Large intestine (tissue), 3 donors: ENCODE measurements around the gene SUSD6. TPM values are rescaled to one million over a fixed set of nuclear protein-coding genes. Genes with fewer than 3 reads are reported as not detected.

Experiments
- DNase-seq, 2 donors: peaks; one replicate each; pipeline versions ENCODE4 v3.0.0 to v3.0.0-alpha.2; 2013
- H3K27ac ChIP-seq: one replicate; pipeline ENCODE4 v1.5.1; 2013; ENCODE audit warnings: low read length
- H3K27me3 ChIP-seq: 2 replicates; pipeline ENCODE4 v1.6.1; 2013; ENCODE audit warnings: low read length; ENCODE audit not compliant: control insufficient read depth, insufficient read depth
- H3K36me3 ChIP-seq: 2 replicates; pipeline ENCODE4 v1.6.1; 2013; ENCODE audit warnings: low read length; ENCODE audit not compliant: control insufficient read depth, insufficient read depth
- H3K4me1 ChIP-seq: one replicate; pipeline ENCODE4 v1.6.1; 2013; ENCODE audit warnings: low read length; ENCODE audit not compliant: control insufficient read depth, insufficient read depth
- H3K4me3 ChIP-seq: one replicate; pipeline ENCODE4 v1.5.1; 2013; ENCODE audit warnings: low read length
- H3K9me3 ChIP-seq: one replicate; pipeline ENCODE4 v1.6.1; 2013; ENCODE audit warnings: mild to moderate bottlenecking, low read depth, low read length, moderate library complexity; ENCODE audit not compliant: control insufficient read depth
- WGBS: methylation state at CpG from one replicate; pipeline ENCODE4 v1.1.5; 2013; ENCODE audit warnings: low lambda C conversion rate; ENCODE audit not compliant: insufficient coverage; 5-methylcytosine and 5-hydroxymethylcytosine counted together
- polyA plus RNA-seq: library from polyadenylated mRNA; unstranded; fragments of 120-200 nt; gene quantifications from one replicate; pipeline ENCODE4 v1.2.1, GENCODE V29; 2013

Gene SUSD6
- polyA plus RNA-seq, 1 donor: 40.4 TPM

GRCh38 chr14:69662636-69663299 is 51.4 kb downstream of the SUSD6 start:
- H3K27me3 ChIP-seq: no peaks in the 10 kb centered on the region
- WGBS: 100% methylated on average over 1 of the region's 1 CpG
- DNase-seq: no peak
- H3K36me3 ChIP-seq: peaks cover 15% of the 10 kb centered on the region
- no peak overlapping the region for H3K4me3 ChIP-seq
- H3K9me3 ChIP-seq: no peaks in the 10 kb centered on the region
- peaks cover 67% of the 10 kb centered on the region for H3K4me1 ChIP-seq
- H3K27ac ChIP-seq: peak overlapping the region; percentile 32

GRCh38 chr14:69663300-69663643 is 51.9 kb downstream of the SUSD6 start:
- Histone ChIP-seq H3K27ac (no peak overlapping the region), H3K9me3 (no peaks in the 10 kb centered on the region), H3K27me3 (no peaks in the 10 kb centered on the region), H3K4me3 (no peak overlapping the region), H3K36me3 (peaks cover 15% of the 10 kb centered on the region), H3K4me1 (peaks cover 64% of the 10 kb centered on the region)
- no peak for DNase-seq
- no CpG with 5 or more reads among the region's 3 CpGs for WGBS

GRCh38 chr14:69664265-69664664 is 52.9 kb downstream of the SUSD6 start:
- no peak overlapping the region for H3K4me3 ChIP-seq
- no peaks in the 10 kb centered on the region for H3K27me3 ChIP-seq
- peak in 1 of 2 donors; percentile 54 for DNase-seq
- peak overlapping the region; percentile 54 for H3K27ac ChIP-seq
- no peaks in the 10 kb centered on the region for H3K9me3 ChIP-seq
- peaks cover 14% of the 10 kb centered on the region for H3K36me3 ChIP-seq
- no CpG with 5 or more reads among the region's 4 CpGs for WGBS
- peaks cover 54% of the 10 kb centered on the region for H3K4me1 ChIP-seq

- no CpG with 5 or more reads among the region's 7 CpGs for WGBS
- H3K4me3 ChIP-seq: no peak overlapping the region
- peaks cover 9% of the 10 kb centered on the region for H3K36me3 ChIP-seq
- H3K27ac ChIP-seq: peak overlapping the region; percentile 54
- peak in 1 of 2 donors; percentile 61 for DNase-seq
- H3K9me3 ChIP-seq: no peaks in the 10 kb centered on the region
- no peaks in the 10 kb centered on the region for H3K27me3 ChIP-seq
- peaks cover 53% of the 10 kb centered on the region for H3K4me1 ChIP-seq
These were observed 53.6 kb downstream of the SUSD6 start for GRCh38 chr14:69664865-69665526.

GRCh38 chr14:69665631-69666030 is 54.2 kb downstream of the SUSD6 start:
- peaks cover 4% of the 10 kb centered on the region for H3K36me3 ChIP-seq
- peak in 1 of 2 donors; percentile 13 for DNase-seq
- no CpG with 5 or more reads among the region's 1 CpG for WGBS
- H3K27ac ChIP-seq: no peak overlapping the region
- H3K27me3 ChIP-seq: no peaks in the 10 kb centered on the region
- H3K9me3 ChIP-seq: no peaks in the 10 kb centered on the region
- peaks cover 51% of the 10 kb centered on the region for H3K4me1 ChIP-seq
- no peak overlapping the region for H3K4me3 ChIP-seq

GRCh38 chr14:69666112-69666511 is 54.7 kb downstream of the SUSD6 start:
- H3K36me3 ChIP-seq: peaks cover 2% of the 10 kb centered on the region
- no peak overlapping the region for H3K4me3 ChIP-seq
- no peaks in the 10 kb centered on the region for H3K9me3 ChIP-seq
- no peak for DNase-seq
- H3K27me3 ChIP-seq: no peaks in the 10 kb centered on the region
- H3K4me1 ChIP-seq: peaks cover 47% of the 10 kb centered on the region
- no peak overlapping the region for H3K27ac ChIP-seq
- WGBS: no CpG with 5 or more reads among the region's 3 CpGs

- H3K4me1 ChIP-seq: peaks cover 46% of the 10 kb centered on the region
- H3K27ac ChIP-seq: peak overlapping the region; percentile 3
- no peak overlapping the region for H3K4me3 ChIP-seq
- peaks cover 2% of the 10 kb centered on the region for H3K36me3 ChIP-seq
- no CpG with 5 or more reads among the region's 2 CpGs for WGBS
- H3K27me3 ChIP-seq: no peaks in the 10 kb centered on the region
- H3K9me3 ChIP-seq: no peaks in the 10 kb centered on the region
- DNase-seq: no peak
These were observed 55.4 kb downstream of the SUSD6 start for GRCh38 chr14:69666690-69667211.

DNA sequence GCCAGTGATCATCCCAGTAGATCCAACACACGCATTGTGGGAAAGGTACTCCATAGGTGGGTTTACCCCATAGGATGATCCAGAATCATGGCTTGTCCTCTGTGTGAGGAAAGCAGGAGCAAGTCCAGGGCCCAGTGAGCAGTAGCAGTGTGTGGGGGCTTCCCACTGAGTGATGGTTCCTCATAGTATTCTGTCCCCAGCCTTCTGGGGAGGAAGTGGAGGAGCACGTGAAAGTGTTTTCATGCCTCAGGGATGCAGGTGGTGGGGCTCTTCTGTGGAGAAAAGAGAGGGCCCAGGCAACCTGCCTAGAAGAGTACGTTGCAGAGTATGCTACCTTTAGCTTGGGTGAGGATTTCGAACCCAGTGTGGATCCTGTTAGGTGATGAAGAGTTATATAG is 56.5 kb downstream of the SUSD6 start:
- Histone ChIP-seq H3K9me3 (no peaks in the 10 kb centered on the region), H3K27ac (no peak overlapping the region), H3K27me3 (no peaks in the 10 kb centered on the region), H3K4me3 (no peak overlapping the region), H3K4me1 (peaks cover 38% of the 10 kb centered on the region), H3K36me3 (peaks cover 2% of the 10 kb centered on the region)
- WGBS: no CpG with 5 or more reads among the region's 4 CpGs
- DNase-seq: no peak

GRCh38 chr14:69669375-69669774 is 58.0 kb downstream of the SUSD6 start:
- Histone ChIP-seq H3K9me3 (no peaks in the 10 kb centered on the region), H3K36me3 (peaks cover 3% of the 10 kb centered on the region), H3K4me3 (no peak overlapping the region), H3K4me1 (peaks cover 42% of the 10 kb centered on the region), H3K27me3 (no peaks in the 10 kb centered on the region), H3K27ac (no peak overlapping the region)
- WGBS: no CpG with 5 or more reads among the region's 2 CpGs
- DNase-seq: no peak

DNA sequence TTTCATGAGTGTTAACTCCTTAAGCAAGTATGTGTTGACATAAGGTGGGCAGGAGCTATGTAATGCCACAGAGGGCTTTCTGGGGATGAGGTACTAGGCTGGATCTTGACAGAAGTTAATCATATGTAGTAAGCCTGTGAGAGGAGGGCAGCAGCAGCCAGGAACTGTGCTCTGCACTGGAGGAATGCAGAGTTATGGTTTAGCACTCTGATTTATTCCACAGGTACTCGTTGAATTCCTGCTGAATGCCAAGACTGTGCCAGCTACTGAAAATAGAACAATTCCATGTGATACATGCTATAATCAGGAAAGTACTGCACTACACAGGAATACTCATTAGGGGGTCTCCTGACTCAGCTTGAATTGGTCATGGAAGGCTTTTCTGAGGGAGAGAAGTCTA is 58.7 kb downstream of the SUSD6 start:
- H3K27ac ChIP-seq: no peak overlapping the region
- no peak overlapping the region for H3K4me3 ChIP-seq
- H3K4me1 ChIP-seq: peaks cover 38% of the 10 kb centered on the region
- DNase-seq: no peak
- H3K27me3 ChIP-seq: no peaks in the 10 kb centered on the region
- no peaks in the 10 kb centered on the region for H3K9me3 ChIP-seq
- no CpG with 5 or more reads among the region's 1 CpG for WGBS
- H3K36me3 ChIP-seq: peaks cover 5% of the 10 kb centered on the region
